ENCODE results near the gene FOSB.

The FOSB gene

DNA sequence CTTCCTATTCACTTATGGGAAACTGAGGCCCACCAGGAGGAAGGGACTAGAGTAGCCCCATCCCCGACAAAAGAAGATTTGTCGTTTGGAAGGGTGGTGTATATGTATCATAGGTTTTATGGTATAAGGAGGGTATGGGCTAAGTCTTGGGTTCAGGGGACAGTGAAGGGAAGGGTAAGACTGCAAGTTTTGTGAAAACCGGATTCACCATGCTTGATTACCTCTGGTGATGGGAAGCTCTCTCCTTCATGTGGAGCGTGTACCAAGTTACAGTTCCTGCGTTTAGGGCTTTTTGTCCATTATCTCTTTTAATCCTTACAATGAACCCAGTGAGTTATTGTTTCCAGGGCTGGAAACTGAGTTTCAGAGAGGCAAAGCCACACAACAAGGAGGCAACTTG is 43.3 kb downstream of the FOSB start:
- H3K4me3 ChIP-seq: no peak overlapping the region
- no peak overlapping the region for H3K27ac ChIP-seq

DNA sequence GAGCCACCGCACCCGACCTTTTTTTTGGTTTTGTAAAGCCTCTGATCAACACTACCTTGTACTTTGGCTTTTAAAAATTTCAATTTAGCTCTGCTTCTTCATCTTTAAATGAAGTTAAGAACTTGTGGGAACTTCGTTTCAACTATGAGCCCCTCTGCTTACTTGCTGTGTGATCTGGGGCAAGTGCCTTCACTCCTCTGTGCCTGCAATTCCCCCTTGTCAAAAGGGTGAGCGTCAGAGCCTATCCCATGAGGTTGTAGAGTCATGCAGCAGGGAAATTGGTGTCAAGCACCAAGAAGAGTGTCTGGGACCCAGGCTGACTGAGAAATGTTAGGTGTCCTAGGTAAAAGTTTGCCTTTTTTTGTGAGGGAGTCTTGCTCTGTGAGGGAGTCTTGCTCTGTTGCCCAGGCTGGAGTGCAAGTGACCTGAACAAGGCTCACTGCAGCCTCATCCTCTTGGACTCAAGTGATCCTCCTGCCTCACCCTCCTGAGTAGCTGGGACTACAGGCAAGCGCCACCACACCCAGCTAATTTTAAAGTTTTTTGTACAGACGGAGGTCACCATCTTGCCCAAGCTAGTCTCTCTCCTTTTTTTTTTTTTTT is 45.2 kb downstream of the FOSB start:
- Histone ChIP-seq H3K27ac (peak overlapping the region in 4 of 21 experiments; percentile 14 to 81 (median 28)), H3K4me3 (no peak overlapping the region)

DNA sequence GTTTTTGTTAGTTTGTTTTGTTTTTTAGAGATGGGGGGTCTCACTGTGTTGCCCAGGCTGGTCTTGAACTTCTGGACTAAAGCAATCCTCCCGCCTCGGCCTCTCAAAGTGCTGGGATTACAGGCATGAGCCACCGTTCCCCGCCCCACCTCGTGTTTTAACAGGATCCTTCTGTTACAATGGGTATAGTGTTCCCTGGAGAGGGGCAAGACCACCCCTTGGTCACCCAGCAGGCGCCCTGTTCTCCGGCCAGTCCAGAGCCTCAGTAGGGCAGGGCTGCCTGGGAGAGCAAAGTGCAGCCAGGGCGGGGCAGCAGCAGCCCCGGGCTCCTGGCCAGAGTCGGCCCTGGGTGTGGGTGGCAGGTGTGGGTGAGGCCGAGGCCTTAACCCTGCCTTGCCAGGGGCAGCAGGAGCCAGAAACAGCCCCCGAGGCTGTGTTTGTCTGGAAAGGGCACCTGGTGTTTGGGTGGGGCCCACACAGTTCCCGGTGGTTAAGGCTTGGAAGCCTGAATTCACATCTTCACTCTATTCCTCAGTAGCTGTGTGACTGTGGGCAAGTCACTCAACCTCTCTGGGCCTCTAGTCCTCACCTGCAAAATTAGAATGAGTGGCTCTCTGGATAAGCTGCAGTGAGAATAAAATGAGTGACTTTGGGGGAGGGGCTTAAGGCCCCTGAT is 46.7 kb downstream of the FOSB start:
- peak overlapping the region in 19 of 21 experiments; percentile 23 to 88 (median 68) for H3K27ac ChIP-seq
- no peak overlapping the region for H3K4me3 ChIP-seq

DNA sequence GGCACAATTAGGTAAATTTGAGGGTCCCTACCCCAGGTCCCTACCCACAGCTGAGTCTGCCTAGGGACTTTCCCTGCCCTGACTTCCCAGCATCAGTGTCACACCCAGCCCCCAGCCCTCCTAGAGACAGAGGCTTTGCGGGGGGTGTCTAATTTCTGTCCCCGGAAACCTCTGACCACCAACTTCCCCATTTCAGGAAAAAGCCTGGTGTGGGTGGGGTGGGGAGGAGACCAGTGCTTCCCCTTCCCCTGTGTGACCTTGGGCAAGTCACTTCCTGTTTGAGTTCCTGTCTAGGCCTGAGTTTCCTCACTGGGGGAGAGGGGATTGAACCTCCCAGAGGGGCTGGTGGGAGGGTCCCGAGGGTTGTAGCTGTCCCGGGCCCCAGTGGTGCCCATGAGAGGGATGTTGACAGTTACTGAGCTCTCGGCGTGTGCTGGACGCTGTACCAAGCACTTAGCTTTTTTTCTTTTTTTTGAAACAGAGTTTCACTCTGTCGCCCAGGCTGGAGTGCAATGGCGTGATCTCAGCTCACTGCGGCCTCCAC is 47.4 kb downstream of the FOSB start:
- Histone ChIP-seq H3K4me3 (no peak overlapping the region), H3K27ac (peak overlapping the region in 19 of 21 experiments; percentile 23 to 88 (median 68))

DNA sequence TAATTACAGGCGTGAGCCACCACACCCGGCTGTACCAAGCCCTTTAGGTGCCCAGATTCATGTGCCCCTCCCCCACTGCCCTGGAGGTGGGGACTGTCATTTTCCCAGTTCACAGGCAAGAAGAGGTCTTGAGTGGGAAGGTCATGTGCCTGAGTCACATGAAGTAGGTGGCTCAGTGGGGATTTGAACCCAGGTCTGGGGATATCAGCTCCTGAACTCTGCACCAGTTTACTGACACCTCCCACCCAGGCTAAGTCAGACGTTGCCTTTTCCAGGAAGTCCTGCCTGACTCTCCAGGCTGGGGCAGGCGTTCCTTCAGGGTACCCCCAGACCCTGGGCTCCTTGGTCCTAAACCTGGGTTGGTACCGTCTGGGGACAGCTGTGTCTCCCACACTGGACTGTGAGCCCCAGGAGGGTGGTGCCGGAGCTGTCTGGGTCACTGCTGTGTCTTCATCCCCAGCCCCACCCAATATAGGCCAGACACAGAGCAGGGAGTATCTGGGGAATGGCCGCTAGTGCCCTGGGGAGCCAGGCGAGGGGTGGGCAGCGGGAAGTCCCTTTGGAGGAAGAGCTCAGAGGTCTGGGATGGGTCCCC is 48.1 kb downstream of the FOSB start:
- Histone ChIP-seq H3K27ac (peak overlapping the region in 20 of 21 experiments; percentile 1 to 88 (median 68)), H3K4me3 (peak overlapping the region in 1 of 7 experiments; percentile 3)

DNA sequence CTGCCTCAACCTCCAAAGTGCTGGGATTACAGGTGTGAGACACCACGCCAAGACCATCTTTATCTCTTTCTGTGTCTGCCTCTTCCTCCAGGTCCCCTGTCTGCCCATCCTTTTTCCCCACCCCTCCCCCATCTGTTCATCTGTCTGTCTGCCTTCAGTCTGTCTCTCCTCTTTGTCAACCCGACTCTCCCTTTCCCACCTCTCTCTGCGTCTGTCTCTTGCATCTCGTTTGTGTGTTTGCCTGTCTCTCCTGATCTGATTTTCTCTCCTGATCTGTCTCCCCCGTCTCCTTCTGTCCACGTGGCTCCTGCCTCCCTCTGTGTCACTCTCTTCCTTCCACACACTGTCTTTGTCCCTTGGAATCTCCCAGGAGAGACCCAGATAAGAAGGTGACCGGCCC is 49.4 kb downstream of the FOSB start:
- no peak overlapping the region for H3K27ac ChIP-seq
- no peak overlapping the region for H3K4me3 ChIP-seq

DNA sequence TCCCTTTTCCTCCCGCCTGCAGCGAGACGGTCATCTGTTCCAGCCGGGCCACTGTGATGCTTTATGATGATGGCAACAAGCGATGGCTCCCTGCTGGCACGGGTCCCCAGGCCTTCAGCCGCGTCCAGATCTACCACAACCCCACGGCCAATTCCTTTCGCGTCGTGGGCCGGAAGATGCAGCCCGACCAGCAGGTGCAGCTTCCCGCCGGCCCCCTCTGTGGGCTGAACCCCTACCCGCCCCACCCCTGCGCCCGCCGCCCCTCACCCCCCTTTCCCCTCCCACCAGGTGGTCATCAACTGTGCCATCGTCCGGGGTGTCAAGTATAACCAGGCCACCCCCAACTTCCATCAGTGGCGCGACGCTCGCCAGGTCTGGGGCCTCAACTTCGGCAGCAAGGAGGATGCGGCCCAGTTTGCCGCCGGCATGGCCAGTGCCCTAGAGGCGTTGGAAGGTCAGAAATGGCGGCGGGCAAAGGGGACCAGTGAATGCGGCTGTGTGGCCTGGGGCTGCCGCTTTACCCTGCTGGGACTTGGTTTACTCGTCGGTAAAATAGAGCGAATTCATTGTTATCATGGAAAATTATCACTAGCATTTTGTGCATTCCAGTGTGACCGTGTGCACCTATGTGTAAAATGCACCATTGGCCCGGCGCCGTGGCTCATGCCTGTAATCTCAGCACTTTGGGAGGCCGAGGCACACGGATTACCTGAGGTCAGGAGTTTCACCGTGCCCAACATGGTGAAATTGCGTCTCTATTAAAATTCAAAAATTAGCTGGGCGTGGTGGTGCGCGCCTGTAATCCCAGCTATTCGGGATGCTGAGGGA is 50.1 kb downstream of the FOSB start:
- Histone ChIP-seq H3K4me3 (no peak overlapping the region), H3K27ac (no peak overlapping the region)

DNA sequence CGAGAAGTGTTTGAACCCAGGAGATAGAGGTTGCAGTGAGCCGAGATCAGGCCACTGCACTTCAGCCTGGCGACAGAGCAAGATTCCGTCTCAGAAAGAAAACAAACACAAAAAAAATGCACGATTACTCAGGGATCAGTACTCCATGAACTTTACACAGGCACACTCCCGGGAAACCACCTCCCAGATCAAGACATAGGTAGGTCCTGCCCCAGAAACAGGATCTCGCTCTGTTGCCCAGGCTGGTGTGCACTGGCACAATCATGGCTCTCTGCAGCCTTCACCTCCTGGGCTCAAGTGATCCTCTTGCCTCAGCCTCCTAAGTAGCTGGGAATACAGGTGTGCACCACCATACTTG is 50.7 kb downstream of the FOSB start:
- Histone ChIP-seq H3K27ac (no peak overlapping the region), H3K4me3 (no peak overlapping the region)

DNA sequence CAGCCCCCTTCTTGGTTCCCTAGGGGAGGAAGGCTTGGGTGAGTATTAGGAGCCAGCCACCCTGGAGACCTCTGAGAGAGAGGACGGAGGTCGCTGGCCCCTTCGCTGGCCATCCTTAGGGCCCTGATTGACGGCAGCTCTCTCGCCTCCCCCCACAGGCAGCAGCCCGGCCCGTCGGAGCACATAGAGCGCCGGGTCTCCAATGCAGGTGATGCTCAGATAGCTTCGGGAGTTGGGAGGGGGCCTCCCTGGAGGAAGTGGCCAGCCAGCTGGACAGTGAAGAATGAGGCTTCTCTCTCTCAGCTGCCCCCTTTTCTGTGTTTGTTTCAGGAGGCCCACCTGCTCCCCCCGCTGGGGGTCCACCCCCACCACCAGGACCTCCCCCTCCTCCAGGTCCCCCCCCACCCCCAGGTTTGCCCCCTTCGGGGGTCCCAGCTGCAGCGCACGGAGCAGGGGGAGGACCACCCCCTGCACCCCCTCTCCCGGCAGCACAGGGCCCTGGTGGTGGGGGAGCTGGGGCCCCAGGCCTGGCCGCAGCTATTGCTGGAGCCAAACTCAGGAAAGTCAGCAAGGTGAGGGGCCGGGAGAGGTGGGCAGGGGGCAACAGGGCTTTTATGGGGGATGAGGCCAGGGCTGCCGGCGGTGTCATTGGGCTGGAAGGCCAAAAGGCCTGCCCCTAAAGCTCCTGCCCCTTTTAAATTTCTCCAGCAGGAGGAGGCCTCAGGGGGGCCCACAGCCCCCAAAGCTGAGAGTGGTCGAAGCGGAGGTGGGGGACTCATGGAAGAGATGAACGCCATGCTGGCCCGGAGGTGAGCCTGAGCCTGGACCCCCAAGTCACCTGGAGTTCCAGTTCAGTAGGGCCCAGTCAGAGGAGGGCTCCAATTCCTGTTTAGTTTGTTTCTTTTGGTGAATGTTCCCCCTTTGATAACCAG is 54.5 kb downstream of the FOSB start:
- Histone ChIP-seq H3K4me3 (no peak overlapping the region), H3K27ac (no peak overlapping the region)

DNA sequence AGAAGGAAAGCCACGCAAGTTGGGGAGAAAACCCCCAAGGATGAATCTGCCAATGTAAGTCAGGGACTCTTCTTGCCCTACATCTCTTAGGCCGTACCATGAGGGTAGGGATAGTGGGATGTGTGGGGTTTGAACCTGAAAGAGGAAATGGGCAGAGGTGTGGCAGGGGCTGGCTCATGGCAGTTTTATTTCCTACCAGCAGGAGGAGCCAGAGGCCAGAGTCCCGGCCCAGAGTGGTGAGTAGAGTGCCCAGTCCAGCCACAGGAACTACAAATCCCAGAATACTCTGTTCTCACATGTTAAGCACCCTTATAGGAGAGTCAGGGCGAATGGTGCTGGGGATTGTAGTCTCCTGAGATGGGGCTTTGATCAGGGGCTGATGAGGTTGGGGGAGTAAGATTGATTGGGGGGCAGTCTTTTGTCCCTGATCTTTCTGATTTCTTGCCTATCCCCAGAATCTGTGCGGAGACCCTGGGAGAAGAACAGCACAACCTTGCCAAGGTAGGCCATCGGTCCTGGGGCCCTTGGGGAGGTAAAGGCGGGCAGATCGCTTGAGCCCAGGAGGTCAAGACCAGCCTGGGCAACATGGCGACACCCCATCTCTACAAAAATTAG is 56.0 kb downstream of the FOSB start:
- H3K27ac ChIP-seq: peak overlapping the region in 1 of 21 experiments; percentile 17

DNA sequence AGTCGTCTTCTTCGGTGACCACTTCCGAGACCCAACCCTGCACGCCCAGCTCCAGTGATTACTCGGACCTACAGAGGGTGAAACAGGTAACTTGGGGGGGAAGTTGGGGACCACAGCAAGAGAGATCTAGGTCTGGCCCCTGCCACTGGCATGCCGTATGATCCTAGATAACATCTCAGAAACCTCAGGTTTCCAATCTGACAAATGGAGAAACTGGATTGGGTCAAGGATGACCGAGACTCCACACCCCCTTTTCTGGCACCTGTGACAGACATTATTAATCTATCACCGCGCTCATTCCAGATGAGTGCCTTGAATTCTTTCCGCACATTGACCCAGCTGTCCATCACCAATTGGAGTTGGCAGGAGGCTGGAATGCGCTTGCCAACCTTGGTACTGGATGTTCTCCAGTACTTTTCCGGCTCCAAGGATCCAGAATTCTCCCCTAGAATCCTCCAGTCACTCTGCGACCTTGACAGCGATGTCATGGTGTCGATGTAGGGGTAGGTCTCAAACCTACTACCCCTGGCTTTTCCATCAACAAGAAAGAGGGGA is 56.9 kb downstream of the FOSB start:
- H3K27ac ChIP-seq: no peak overlapping the region
- no peak overlapping the region for H3K4me3 ChIP-seq

More for the DNA sequence above, 56.0 kb downstream of the FOSB start:
- no peak overlapping the region for H3K4me3 ChIP-seq

Measured in skin epidermis (tissue), 12 donors.